HG02588 (cell line): Measurements from ENCODE around the gene PINLYP.

Experiments
- ATAC-seq: cut with Tn5 transposase; IDR thresholded peaks from one replicate; pipeline ENCODE4 v1.9.1; 2021; ENCODE audit warnings: mild to moderate bottlenecking, moderate library complexity; ENCODE audit not compliant: unreplicated experiment

Gene PINLYP

DNA sequence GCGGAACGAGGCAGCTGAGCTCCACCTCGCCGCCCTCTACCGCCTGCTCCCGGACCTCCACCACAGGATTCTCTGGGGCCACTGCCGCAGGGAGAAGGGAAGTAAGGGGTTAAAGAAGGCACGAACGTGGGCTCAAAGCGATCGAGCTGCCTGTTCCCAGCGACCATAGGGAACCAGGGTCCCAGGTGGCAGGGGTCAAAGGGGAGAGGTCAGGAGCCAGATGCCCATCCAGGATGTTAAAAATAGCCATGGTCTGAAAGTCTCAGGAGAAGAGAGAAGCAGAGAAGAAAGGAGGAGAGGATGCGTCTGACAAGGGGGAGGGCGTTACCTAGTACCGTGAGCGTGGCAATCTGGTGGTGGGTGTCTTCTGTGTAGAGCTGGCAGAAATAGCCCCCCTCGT lies 51.2 kb downstream of the PINLYP start:
- ATAC-seq = no peak

DNA sequence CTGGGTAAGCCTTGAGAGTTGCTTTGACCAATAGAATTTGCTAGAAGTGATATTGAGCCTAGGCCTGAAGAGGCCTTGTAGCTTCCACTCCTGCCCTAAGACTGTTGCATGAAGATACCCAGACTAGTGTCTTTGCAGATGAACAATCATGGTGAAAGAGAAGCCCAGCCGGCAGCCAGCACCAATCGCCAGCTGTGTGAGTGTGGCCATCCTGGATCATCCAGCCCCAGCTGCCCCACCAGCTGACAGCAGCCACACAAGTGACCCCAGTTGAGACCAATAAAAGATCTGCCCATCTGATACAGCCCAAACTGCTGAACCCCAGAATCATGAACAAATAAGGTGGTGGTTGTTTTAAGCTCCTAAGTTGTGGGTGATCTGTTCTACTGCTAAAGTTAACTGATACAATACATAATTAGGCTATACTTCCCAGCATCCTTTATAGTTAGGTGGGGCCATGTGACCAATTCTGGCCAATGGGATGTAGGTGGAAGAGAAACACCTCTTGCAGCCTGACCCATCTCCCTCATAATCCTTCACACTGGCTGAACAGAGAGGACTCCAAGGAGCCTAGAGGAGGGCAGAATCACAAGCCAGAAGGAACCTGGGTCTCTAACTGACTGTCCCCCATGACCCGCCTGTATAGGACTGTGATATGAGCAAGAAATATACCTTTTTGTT lies 53.2 kb downstream of the PINLYP start:
- no peak for ATAC-seq

- no peak for ATAC-seq
Measured at GRCh38 chr19:43631491-43631890, 55.9 kb downstream of the PINLYP start.
